ENCODE measurements around the gene ACSL3.

The ACSL3 gene

DNA sequence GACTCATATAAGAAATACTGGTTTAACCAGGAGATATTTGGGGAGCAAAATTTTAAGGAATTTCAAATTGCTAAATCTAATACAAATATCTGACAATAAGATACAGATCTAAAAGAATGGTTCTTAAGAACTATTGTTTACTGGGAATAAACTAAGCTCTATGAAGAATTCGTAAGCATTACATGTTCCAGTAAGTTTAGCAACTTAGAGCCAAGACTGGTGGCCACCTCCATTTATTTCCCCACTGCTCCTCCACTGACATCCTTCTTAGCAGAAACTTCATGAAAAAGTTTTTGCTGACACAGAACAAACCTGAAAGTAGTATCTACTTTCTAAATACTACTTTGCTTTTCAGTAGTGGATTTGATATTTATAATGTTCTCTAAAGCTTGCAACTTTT lies 83.0 kb downstream of the ACSL3 start:
- DNase-seq (ENCODE audit: low read depth): no peak

- DNase-seq (ENCODE audit: low read depth): no peak
Measured at GRCh38 chr2:222944552-222944951, 83.7 kb downstream of the ACSL3 start.

- DNase-seq (ENCODE audit: low read depth): no peak
Measured at GRCh38 chr2:222944971-222945740, 84.3 kb downstream of the ACSL3 start.

DNA sequence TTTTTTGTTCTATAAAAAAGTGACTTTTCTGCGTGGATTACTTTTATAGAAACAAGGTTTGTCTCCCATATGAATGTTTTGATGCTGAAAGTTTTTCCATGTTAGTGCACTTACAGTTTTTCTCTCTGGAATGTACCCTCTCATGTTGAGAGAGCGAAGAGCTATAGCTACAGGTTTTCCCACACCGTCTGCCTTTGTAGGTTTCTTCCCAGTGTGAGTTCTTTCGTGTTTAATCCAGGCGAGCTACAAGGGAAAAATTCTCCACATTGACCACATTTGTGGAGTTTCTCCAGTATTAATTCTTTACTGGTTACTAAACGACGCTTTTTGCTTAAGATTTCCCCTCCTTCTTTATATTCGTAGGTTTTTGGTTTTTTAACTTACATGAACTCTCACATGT lies 85.1 kb downstream of the ACSL3 start:
- no peak for DNase-seq (ENCODE audit: low read depth)

DNA sequence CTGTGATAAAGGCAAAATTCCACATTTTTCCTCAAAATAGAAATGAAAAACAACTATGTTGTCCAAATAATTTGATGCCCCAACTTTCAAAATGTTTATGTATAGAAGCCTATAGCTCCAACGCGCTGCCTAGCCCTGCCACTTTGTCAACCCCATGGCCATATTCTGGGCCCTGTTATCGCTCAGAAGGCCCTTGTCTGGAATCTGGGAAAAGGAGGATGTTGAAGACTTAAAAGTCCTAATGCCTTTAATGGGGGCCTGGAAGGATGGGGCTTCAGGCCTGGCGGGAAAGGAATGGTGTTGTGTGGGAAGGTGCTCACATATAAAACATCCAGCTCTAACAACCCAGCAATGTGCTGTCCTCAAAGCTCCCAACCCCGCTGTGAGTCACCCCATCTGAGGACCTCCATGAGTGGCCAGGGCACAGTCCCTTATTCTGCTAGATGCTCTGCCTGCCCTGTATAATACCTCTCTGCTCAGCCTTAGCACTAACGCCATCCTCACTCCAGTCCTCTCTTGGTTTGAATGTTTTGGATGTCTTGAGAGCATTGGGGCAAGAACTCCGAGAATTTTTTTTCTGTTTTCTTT lies 86.0 kb downstream of the ACSL3 start:
- DNase-seq (ENCODE audit: low read depth): no peak

DNA sequence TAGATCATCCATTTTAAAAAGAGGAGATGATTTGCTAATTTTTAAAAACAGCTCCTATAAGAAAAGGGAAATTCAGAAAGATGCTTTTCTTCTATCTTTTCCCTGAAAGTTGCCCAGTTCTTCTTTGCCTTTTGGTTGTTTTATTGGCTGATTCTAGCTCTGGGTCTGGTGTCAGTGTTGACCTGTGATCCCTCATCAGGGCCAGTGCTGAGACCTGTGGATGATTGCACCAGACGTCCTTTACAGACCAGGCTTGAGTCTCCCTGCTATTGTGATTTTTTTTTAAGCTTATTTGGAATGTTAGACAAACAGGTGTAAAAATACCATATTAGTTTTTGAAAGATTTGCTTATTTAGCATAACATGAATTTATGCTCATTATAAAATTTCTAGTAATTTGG lies 88.2 kb downstream of the ACSL3 start:
- no peak for DNase-seq (ENCODE audit: low read depth)

DNA sequence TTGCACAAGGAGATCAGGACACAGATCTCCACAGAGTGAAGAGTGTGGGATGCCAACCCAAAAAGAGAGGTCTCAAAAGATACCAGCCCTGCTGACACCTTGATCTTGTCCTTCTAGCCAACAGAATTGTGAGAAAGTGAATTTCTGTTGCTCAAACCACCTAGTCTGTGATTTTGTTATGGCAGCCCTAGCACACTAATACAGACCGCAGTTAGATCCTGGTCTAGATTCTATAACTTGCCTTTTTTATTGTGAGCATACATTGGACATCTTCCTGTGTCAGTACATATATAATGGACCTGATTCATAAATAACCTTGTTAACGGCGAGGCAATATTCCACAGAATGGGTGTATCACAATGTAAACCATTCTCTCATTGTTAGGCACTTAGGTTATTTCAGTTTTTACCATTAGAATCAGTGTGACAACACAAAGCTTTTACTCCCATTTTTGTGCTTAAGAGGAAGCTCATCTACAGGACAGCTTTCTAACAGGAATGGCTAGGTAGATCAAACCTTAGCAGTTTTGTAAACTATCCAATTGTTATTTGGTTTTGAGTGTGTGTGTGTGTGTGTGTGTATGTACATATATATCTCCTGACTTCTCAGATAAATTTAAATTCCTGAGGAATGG lies 89.0 kb downstream of the ACSL3 start:
- DNase-seq (ENCODE audit: low read depth): no peak

GRCh38 chr2:222950638-222951285 lies 89.9 kb downstream of the ACSL3 start:
- no peak for DNase-seq (ENCODE audit: low read depth)

DNA sequence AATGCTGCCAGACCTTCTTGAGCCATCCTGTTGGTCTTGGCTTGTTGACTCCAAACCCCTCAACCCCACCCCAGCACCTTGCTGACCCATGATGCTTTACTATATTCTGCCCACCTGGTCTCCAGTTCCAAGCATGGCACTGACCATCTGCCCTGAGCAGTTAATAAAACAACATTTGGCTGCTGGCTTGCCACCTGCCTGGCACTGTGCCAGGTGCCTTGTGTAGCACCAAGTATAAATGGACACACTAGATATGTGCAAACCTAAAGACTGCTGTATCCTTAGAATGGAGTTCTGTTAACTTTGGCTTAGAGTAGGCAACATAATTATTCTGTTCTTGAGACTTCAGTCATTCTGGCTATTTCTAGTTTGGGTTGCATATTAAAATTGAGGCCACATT lies 91.4 kb downstream of the ACSL3 start:
- DNase-seq (ENCODE audit: low read depth): no peak

- DNase-seq (ENCODE audit: low read depth): no peak
Measured at GRCh38 chr2:222955008-222955407, 94.2 kb downstream of the ACSL3 start.

- DNase-seq (ENCODE audit: low read depth): peak; percentile 39
Measured at GRCh38 chr2:222959358-222959757, 98.5 kb downstream of the ACSL3 start.

GRCh38 chr2:222960126-222960525 lies 99.3 kb downstream of the ACSL3 start:
- DNase-seq (ENCODE audit: low read depth): no peak

GRCh38 chr2:222963641-222964040 lies 102.8 kb downstream of the ACSL3 start:
- DNase-seq (ENCODE audit: low read depth): no peak

GRCh38 chr2:222964376-222965031 lies 103.7 kb downstream of the ACSL3 start:
- no peak for DNase-seq (ENCODE audit: low read depth)

- no peak for DNase-seq (ENCODE audit: low read depth)
Measured at GRCh38 chr2:222965555-222965954, 104.7 kb downstream of the ACSL3 start.

DNA sequence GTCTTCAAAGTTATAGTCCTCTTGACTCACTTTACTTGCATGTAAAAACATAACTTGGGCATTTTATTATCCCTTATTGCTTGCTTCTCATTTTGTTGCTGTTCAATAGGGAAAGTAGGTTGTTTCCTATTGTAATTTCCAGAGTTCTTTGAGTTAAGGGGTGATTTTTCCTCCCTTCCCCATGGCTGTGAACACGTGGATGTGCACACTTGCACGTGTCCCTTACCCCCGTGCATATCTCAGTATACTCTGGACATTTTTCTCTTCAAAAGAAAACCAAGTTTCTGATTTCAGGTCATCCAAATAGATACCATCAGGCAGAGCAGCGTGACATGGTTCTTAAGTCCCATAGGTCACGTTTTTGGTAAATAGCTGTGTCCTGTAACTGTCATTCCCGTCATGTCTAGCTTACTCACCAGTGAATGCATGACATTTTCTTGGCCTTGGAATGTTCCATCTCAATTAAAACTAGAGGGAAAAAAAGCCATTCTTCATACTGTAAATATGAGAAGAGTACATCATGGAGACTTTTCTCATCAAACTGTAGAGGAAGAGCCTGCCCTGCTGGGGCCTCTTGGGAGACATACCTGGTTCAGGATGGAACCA lies 107.8 kb downstream of the ACSL3 start:
- no peak for DNase-seq (ENCODE audit: low read depth)

DNA sequence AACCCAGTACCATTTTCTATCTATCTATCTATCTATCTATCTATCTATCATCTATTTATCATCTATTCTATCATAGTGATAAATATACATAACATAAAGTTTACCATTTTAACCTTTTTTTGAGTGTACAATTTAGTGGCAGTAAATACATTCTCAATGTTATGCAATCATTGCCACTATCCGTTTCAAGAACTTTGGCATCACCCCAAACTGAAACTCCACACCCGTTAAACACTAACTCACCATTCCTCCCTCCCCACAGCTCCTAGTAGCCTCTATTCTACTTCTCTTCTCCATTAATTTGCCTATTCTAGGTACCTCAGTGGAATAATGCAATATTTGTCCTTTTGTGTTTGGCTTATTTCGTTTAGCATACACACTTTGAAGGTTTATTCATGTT lies 108.7 kb downstream of the ACSL3 start:
- no peak for DNase-seq (ENCODE audit: low read depth)

- DNase-seq (ENCODE audit: low read depth): no peak
Measured at GRCh38 chr2:222972420-222972819, 111.6 kb downstream of the ACSL3 start.

DNA sequence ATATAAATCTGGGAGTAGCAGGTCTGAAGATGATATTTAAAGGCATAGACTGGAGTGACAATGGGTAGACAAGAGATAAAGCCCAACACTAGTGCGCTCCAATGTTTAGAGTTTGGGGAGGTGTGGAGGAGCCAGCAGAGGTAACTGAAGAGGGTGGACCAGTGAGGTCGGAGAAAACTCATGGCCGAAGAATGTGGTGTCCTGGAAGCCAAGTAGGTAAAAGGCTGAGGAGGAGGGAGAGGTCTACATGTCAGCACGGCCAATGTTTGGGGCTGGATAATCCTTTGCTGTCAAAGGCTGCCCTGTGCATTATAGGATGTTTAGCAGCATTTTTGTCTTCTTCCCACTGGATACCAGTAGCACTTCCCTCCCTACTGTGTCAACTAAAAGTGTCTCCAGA lies 112.4 kb downstream of the ACSL3 start:
- DNase-seq (ENCODE audit: low read depth): no peak

DNA sequence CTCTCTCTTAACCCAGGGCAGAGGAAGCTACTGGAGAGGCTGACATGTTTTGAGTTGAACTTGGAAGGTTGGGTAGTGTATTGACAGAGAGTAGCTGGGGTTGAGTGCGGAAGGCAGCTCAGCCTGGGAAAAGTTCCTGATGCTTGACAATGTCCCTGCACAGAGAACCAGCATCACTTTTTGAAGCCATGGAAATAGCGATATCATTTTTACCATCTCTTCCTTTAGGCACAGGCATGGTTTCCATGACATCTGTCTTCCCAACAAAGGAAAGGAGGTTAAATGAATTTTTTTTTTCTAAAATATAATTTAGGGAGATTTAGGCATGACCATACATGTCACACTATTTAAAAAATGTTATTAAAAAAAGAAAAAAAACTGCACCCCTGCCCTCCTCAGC lies 112.9 kb downstream of the ACSL3 start:
- DNase-seq (ENCODE audit: low read depth): no peak

- no peak for DNase-seq (ENCODE audit: low read depth)
Measured at GRCh38 chr2:222976521-222977061, 115.8 kb downstream of the ACSL3 start.

GRCh38 chr2:222977121-222977520 lies 116.3 kb downstream of the ACSL3 start:
- DNase-seq (ENCODE audit: low read depth): no peak

Measured in stromal cell of bone marrow (primary cell).